ENCODE data around the gene PRKG1. TPM values are rescaled to one million over a fixed set of nuclear protein-coding genes. Genes with fewer than 3 reads are reported as not detected.

Gene PRKG1
- total RNA-seq, 4 donors from 2014 or later: 26.5 to 72.3 (median 58.1) TPM

DNA sequence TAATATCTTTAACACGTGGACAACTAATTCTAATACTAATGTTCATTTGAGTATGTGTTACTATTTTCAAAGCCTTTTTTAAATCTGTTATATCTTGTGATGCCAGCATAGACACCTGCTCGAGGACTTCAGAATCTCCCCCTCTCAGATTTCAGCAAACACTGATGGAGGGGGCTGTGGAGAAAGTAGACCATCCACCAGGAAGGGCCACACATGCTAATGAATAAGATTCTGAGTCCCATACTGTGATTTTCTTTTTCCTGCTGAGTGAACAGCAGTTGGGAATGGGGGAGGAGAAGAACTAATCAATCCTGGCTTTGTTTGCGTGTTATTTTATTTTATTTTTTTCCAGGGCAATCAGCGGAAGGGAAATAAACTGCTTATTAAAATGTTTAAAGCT, 783.0 kb downstream of the PRKG1 start:
- TF ChIP-seq, protein P1, sequence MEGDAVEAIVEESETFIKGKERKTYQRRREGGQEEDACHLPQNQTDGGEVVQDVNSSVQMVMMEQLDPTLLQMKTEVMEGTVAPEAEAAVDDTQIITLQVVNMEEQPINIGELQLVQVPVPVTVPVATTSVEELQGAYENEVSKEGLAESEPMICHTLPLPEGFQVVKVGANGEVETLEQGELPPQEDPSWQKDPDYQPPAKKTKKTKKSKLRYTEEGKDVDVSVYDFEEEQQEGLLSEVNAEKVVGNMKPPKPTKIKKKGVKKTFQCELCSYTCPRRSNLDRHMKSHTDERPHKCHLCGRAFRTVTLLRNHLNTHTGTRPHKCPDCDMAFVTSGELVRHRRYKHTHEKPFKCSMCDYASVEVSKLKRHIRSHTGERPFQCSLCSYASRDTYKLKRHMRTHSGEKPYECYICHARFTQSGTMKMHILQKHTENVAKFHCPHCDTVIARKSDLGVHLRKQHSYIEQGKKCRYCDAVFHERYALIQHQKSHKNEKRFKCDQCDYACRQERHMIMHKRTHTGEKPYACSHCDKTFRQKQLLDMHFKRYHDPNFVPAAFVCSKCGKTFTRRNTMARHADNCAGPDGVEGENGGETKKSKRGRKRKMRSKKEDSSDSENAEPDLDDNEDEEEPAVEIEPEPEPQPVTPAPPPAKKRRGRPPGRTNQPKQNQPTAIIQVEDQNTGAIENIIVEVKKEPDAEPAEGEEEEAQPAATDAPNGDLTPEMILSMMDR (IDR thresholded peaks at IDR 0.05): no peak
- TF ChIP-seq POLR2A (IDR thresholded peaks at IDR 0.05): no peak
- Histone ChIP-seq H3K4me3 (replicated peaks in 1 of 3) (no peak overlapping the region), H3K9me3 (no peaks in the 10 kb centered on the region), H3K36me3 (no peaks in the 10 kb centered on the region), H3K4me1 (peaks cover 0 to 6% of the 10 kb centered on the region in 2 donors), H3K27me3 (no peaks in the 10 kb centered on the region), H3K27ac (no peak overlapping the region)
- intact Hi-C loops (cut with DNase I): no loop called here
- DNase-seq: no peak
- 78 to 84% methylated on average over 4 of the region's 4 CpGs for WGBS, 2 donors

GRCh38 chr10:51860257-51860656, 786.0 kb downstream of the PRKG1 start:
- Histone ChIP-seq H3K4me3 (replicated peaks in 1 of 3) (no peak overlapping the region), H3K4me1 (peaks cover 0 to 6% of the 10 kb centered on the region in 2 donors), H3K36me3 (no peaks in the 10 kb centered on the region), H3K27ac (peak overlapping the region in 1 of 3 donors; percentile 23), H3K9me3 (no peaks in the 10 kb centered on the region), H3K27me3 (no peaks in the 10 kb centered on the region)
- DNase-seq: no peak
- WGBS, 2 donors: 55 to 71% methylated on average over 4 of the region's 4 CpGs
- TF ChIP-seq, protein P1 (IDR thresholded peaks at IDR 0.05): no peak
- TF ChIP-seq POLR2A (IDR thresholded peaks at IDR 0.05): no peak
- intact Hi-C loops (cut with DNase I): no loop called here

DNA sequence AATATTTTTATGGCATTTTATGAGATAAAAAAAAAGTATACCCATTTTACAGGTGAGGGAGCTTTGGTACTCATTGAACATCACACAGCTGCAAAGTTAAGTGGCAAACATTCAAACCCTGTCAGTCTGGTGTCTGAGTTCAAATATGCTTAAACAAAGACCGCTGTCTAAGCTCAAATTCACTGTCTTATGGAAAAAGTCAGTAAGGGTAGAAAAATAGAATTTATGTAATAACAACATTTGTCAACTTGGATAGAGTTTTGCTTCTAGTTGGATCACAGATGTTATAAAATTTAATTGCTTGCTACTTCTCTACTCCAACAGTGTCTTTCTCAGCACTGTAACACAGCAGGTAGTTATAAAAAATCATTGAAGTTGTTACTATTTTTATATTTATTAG, 786.8 kb downstream of the PRKG1 start:
- 88 to 90% methylated on average over 1 of the region's 1 CpG for WGBS, 2 donors
- Histone ChIP-seq H3K36me3 (no peaks in the 10 kb centered on the region), H3K9me3 (no peaks in the 10 kb centered on the region), H3K27ac (no peak overlapping the region), H3K27me3 (no peaks in the 10 kb centered on the region), H3K4me1 (peaks cover 0 to 6% of the 10 kb centered on the region in 2 donors), H3K4me3 (replicated peaks in 1 of 3) (no peak overlapping the region)
- TF ChIP-seq, protein P1 (IDR thresholded peaks at IDR 0.05): no peak
- DNase-seq: no peak
- intact Hi-C loops (cut with DNase I): no loop called here

DNA sequence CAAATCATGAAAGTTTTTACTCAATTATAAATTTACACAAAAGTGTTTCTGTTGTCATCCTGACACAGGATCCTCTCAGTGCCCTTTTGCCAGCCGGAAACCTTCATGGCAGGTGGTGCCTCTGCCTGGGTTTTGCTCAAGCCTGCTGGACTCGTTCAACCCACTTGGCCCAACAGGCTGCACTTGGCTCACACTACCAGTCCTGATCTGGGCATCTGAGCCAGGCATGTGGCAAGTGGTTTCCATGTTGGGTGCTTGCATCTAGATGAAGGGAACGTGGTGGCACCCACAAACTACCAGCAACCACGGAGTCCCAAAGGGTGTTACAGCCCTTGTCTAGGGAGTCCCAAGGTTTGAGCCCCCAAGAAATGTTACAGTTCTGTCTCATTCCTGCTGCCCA, 787.4 kb downstream of the PRKG1 start:
- Histone ChIP-seq H3K9me3 (no peaks in the 10 kb centered on the region), H3K36me3 (no peaks in the 10 kb centered on the region), H3K4me3 (replicated peaks in 1 of 3) (no peak overlapping the region), H3K27me3 (no peaks in the 10 kb centered on the region), H3K4me1 (peaks cover 0 to 6% of the 10 kb centered on the region in 2 donors), H3K27ac (no peak overlapping the region)
- intact Hi-C loops (cut with DNase I): no loop called here
- whole genome bisulfite sequencing, 2 donors: 91 to 95% methylated on average over 4 of the region's 4 CpGs
- TF ChIP-seq, protein P1 (IDR thresholded peaks at IDR 0.05): no peak
- TF ChIP-seq POLR2A (IDR thresholded peaks at IDR 0.05): no peak
- no peak for DNase-seq

GRCh38 chr10:51862149-51862548, 787.9 kb downstream of the PRKG1 start:
- DNase-seq: no peak
- TF ChIP-seq, protein P1 (IDR thresholded peaks at IDR 0.05): no peak
- no peak for TF ChIP-seq POLR2A (IDR thresholded peaks at IDR 0.05)
- no peak overlapping the region for H3K27ac ChIP-seq
- H3K4me1 ChIP-seq: peaks cover 0 to 6% of the 10 kb centered on the region in 2 donors
- H3K36me3 ChIP-seq: no peaks in the 10 kb centered on the region
- 94 to 95% methylated on average over 3 of the region's 3 CpGs for WGBS, 2 donors
- no peaks in the 10 kb centered on the region for H3K27me3 ChIP-seq
- no peaks in the 10 kb centered on the region for H3K9me3 ChIP-seq
- intact Hi-C loops (cut with DNase I): no loop called here
- H3K4me3 ChIP-seq (replicated peaks in 1 of 3): no peak overlapping the region
